Left lung (tissue), 14 donors: Measurements from ENCODE around the gene CDKN1C. TPM values are rescaled to one million over a fixed set of nuclear protein-coding genes. Genes with fewer than 3 reads are reported as not detected.

Source experiments
- ATAC-seq: fragments of 200-7000 bp; cut with Tn5 transposase; one replicate; pipeline ENCODE4 v1.9.1; 2020; ENCODE audit warnings: moderate library complexity
- DNase-seq, 4 donors: peaks; one replicate each; pipeline ENCODE4 v3.0.0-alpha.2; 2013 to 2020
- H3K27ac ChIP-seq, 2 donors: fragments of 200-600 bp; sonication (generic) in 1 of 2; one replicate each; pipeline versions ENCODE4 v1.5.0 to v1.8.0; 2020 to 2021
- H3K27me3 ChIP-seq, 2 donors: fragments of 200-600 bp; sonication (generic) in 1 of 2; one replicate each; pipeline versions ENCODE4 v1.5.0 to v1.8.0; 2020 to 2021
- H3K36me3 ChIP-seq, 2 donors: fragments of 200-600 bp; sonication (generic) in 1 of 2; one replicate each; pipeline versions ENCODE4 v1.5.0 to v1.8.0; 2020 to 2021
- H3K4me1 ChIP-seq, 2 donors: fragments of 200-600 bp; one replicate each; pipeline ENCODE4 v1.8.0; 2021
- H3K4me3 ChIP-seq, 2 donors: fragments of 200-600 bp; sonication (generic) in 1 of 2; one replicate each; pipeline versions ENCODE4 v1.5.0 to v1.8.0; 2020 to 2021; ENCODE audit warnings: mild to moderate bottlenecking in 1 of 2
- H3K9me3 ChIP-seq, 2 donors: fragments of 200-600 bp; sonication (generic) in 1 of 2; one replicate each; pipeline versions ENCODE4 v1.5.0 to v1.8.0; 2020 to 2021
- CTCF ChIP-seq, 2 donors: fragments of 200-600 bp; sonication (generic) in 1 of 2; IDR thresholded peaks; one replicate each; pipeline versions ENCODE4 v1.5.0 to v1.8.0; 2021; ENCODE audit warnings: antibody characterized with exemption in 2 of 2
- intact Hi-C, 2 donors: fragments of 100-400 bp; cut with DNase I; formaldehyde crosslinking; loops; one replicate each; pipeline versions ENCODE4 v1.11.2 to v1.14.2; 2022
- long read RNA-seq, 12 donors: library from polyadenylated mRNA in 2 of 12; unstranded in 2 of 12; transcript quantifications; one replicate each; pipeline ENCODE4 v2.0.0 and lab custom pipeline, GENCODE V29; 2019 to 2026
- polyA plus RNA-seq, 6 donors: library from polyadenylated mRNA; unstranded; fragments of 120-200 nt; gene quantifications; one replicate each; pipeline ENCODE4 v1.2.1, GENCODE V29; 2013; ENCODE audit not compliant: insufficient read length in 6 of 6
- total RNA-seq, 2 donors: library from RNA; stranded (reverse); fragmentation: NEBNext Ultra II Directional; extraction: Animal tissue kit (Norgen Biotek cat#: 25700); gene quantifications; one replicate each; pipeline ENCODE4 v1.2.1, GENCODE V29; 2021
- donor health status: DM: no; HTN: yes; CAD: no.
- donor health status: DM: no; HTN: no; CAD: no.

CDKN1C gene
- 10 to 100 TPM; 18.0 to 31.7 TPM for total RNA-seq
- 10 to 100 TPM; 52.2 to 90.1 (median 74.3) TPM for polyA plus RNA-seq
- long read RNA-seq, donor 1, transcript CDKN1C-203 (3 exons, 1,930 nt), result minor isoform, 8 of 126 reads
- long read RNA-seq, donor 1, transcript CDKN1C-204 (4 exons, 1,771 nt), result major isoform, 27 of 126 reads
- long read RNA-seq, donor 1, transcript CDKN1C-205 (2 exons, 944 nt), result minor isoform, 12 of 126 reads
- long read RNA-seq, donor 1, partial matches to known transcripts, result 65 of 126 reads
- long read RNA-seq, donor 1, other reads (novel, unspliced or antisense), result 8 of 126 reads
- long read RNA-seq, donor 2, transcript CDKN1C-205 (2 exons, 944 nt), result minor isoform, 13 of 154 reads
- long read RNA-seq, donor 2, transcript CDKN1C-203 (3 exons, 1,930 nt), result minor isoform, 16 of 154 reads
- long read RNA-seq, donor 2, transcript CDKN1C-204 (4 exons, 1,771 nt), result major isoform, 26 of 154 reads
- long read RNA-seq, donor 2, partial matches to known transcripts, result 95 of 154 reads
- long read RNA-seq, donor 2, other reads (novel, unspliced or antisense), result 0 of 154 reads
- long read RNA-seq, donor 3, transcript CDKN1C-204 (4 exons, 1,771 nt), result major isoform, 23 of 44 reads
- long read RNA-seq, donor 3, transcript CDKN1C-203 (3 exons, 1,930 nt), result minor isoform, 6 of 44 reads
- long read RNA-seq, donor 3, transcript CDKN1C-205 (2 exons, 944 nt), result minor isoform, 13 of 44 reads
- long read RNA-seq, donor 3, partial matches to known transcripts, result 0 of 44 reads
- long read RNA-seq, donor 3, other reads (novel, unspliced or antisense), result 0 of 44 reads
- long read RNA-seq, donor 4, transcript CDKN1C-205 (2 exons, 944 nt), result major isoform, 6 of 15 reads
- long read RNA-seq, donor 4, transcript CDKN1C-201 (4 exons, 1,193 nt), result major isoform, 6 of 15 reads
- long read RNA-seq, donor 4, partial matches to known transcripts, result 2 of 15 reads
- long read RNA-seq, donor 4, other reads (novel, unspliced or antisense), result 1 of 15 reads
- long read RNA-seq, donor 5, transcript CDKN1C-204 (4 exons, 1,771 nt), result major isoform, 19 of 102 reads
- long read RNA-seq, donor 5, transcript CDKN1C-203 (3 exons, 1,930 nt), result minor isoform, 8 of 102 reads
- long read RNA-seq, donor 5, transcript CDKN1C-205 (2 exons, 944 nt), result minor isoform, 11 of 102 reads
- long read RNA-seq, donor 5, partial matches to known transcripts, result 61 of 102 reads
- long read RNA-seq, donor 5, other reads (novel, unspliced or antisense), result 0 of 102 reads
- long read RNA-seq, donor 6, transcript CDKN1C-204 (4 exons, 1,771 nt), result minor isoform, 13 of 128 reads
- long read RNA-seq, donor 6, transcript CDKN1C-201 (4 exons, 1,193 nt), result minor isoform, 6 of 128 reads
- long read RNA-seq, donor 6, transcript CDKN1C-205 (2 exons, 944 nt), result minor isoform, 16 of 128 reads
- long read RNA-seq, donor 6, transcript CDKN1C-203 (3 exons, 1,930 nt), result major isoform, 18 of 128 reads
- long read RNA-seq, donor 6, partial matches to known transcripts, result 73 of 128 reads
- long read RNA-seq, donor 6, other reads (novel, unspliced or antisense), result 0 of 128 reads
- long read RNA-seq, donor 7, transcript CDKN1C-203 (3 exons, 1,930 nt), result minor isoform, 9 of 26 reads
- long read RNA-seq, donor 7, transcript CDKN1C-204 (4 exons, 1,771 nt), result major isoform, 12 of 26 reads
- long read RNA-seq, donor 7, partial matches to known transcripts, result 0 of 26 reads
- long read RNA-seq, donor 7, other reads (novel, unspliced or antisense), result 0 of 26 reads
- long read RNA-seq, donor 8, transcript CDKN1C-204 (4 exons, 1,771 nt), result major isoform, 16 of 67 reads
- long read RNA-seq, donor 8, transcript CDKN1C-203 (3 exons, 1,930 nt), result minor isoform, 9 of 67 reads
- long read RNA-seq, donor 8, partial matches to known transcripts, result 33 of 67 reads
- long read RNA-seq, donor 8, other reads (novel, unspliced or antisense), result 0 of 67 reads
- long read RNA-seq, donor 9, result 0 reads
- long read RNA-seq, donor 10, transcript CDKN1C-201 (4 exons, 1,193 nt), result major isoform, 8 of 12 reads
- long read RNA-seq, donor 10, partial matches to known transcripts, result 1 of 12 reads
- long read RNA-seq, donor 10, other reads (novel, unspliced or antisense), result 1 of 12 reads
- long read RNA-seq, donor 11, transcript CDKN1C-204 (4 exons, 1,771 nt), result major isoform, 17 of 34 reads
- long read RNA-seq, donor 11, transcript CDKN1C-203 (3 exons, 1,930 nt), result minor isoform, 8 of 34 reads
- long read RNA-seq, donor 11, transcript CDKN1C-205 (2 exons, 944 nt), result minor isoform, 7 of 34 reads
- long read RNA-seq, donor 11, partial matches to known transcripts, result 0 of 34 reads
- long read RNA-seq, donor 11, other reads (novel, unspliced or antisense), result 0 of 34 reads
- long read RNA-seq, donor 12, transcript CDKN1C-203 (3 exons, 1,930 nt), result major isoform, 12 of 35 reads
- long read RNA-seq, donor 12, transcript CDKN1C-205 (2 exons, 944 nt), result minor isoform, 9 of 35 reads
- long read RNA-seq, donor 12, transcript CDKN1C-204 (4 exons, 1,771 nt), result minor isoform, 8 of 35 reads
- long read RNA-seq, donor 12, partial matches to known transcripts, result 0 of 35 reads
- long read RNA-seq, donor 12, other reads (novel, unspliced or antisense), result 0 of 35 reads

GRCh38 chr11:2885678-2886081 lies at the start of gene CDKN1C:
CDKN1C (minus strand) TSS chr11:2885775; CDS start chr11:2885456, 319 bp downstream.
- intact Hi-C loops, result loop anchor here (5.0 kb wide), 2 partner anchors 353 to 458 kb away; no protein-coding TSS in a partner anchor
- no peak for TF ChIP-seq CTCF (IDR thresholded peaks at IDR 0.05)
- peak; percentile 87 to 95 (median 94) for DNase-seq

DNA sequence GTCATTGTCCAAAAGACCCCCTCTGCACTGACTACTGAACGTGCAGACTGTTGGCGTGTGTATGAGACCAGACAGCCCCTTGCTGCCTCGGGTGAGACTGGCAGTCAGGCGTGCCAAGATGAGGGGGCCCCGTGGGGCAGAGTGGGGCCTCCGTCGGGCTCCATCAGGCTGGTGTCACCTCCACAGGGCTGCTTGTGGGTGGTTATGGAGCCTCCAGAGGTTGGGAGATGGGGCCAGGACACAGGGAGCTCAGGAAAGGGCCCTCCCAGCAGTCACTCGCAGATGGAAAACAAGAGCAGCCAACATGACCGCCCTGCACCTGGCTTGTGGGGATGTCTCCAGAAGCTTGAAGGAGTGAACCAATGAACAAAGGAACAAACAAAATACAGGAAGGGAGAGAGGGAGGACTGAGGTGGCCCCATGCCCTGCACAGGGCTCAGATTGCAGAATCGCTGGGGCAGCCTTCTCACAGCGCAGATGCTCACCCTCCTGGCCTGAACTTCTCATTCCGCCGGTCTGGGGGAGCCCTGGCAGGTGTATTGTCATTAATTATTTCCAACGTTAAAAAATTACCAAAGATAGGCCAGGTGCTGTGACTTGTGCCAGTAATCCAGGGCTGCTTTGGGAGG lies 49.1 kb upstream of the CDKN1C start:
- H3K27ac ChIP-seq, result no peak overlapping the region
- intact Hi-C loops, result no loop called here
- ATAC-seq, result no peak
- peak in 1 of 4 donors; percentile 53 for DNase-seq
- H3K9me3 ChIP-seq, result peaks cover 0 to 10% of the 10 kb centered on the region in 2 donors
- peaks cover 0 to 15% of the 10 kb centered on the region in 2 donors for H3K27me3 ChIP-seq
- no peaks in the 10 kb centered on the region for H3K36me3 ChIP-seq
- H3K4me1 ChIP-seq, result peaks cover 0 to 36% of the 10 kb centered on the region in 2 donors
- no peak for TF ChIP-seq CTCF (IDR thresholded peaks at IDR 0.05)
- H3K4me3 ChIP-seq, result no peak overlapping the region

More at GRCh38 chr11:2885678-2886081, at the start of gene CDKN1C:
- Histone ChIP-seq H3K9me3 (no peaks in the 10 kb centered on the region), H3K36me3 (no peaks in the 10 kb centered on the region), H3K4me3 (peak within 1 kb of the TSS; percentile 60 to 75), H3K4me1 (peaks cover under 1 to 37% of the 10 kb centered on the region in 2 donors), H3K27me3 (peaks cover 0 to 62% of the 10 kb centered on the region in 2 donors), H3K27ac (peak within 1 kb of the TSS; percentile 67 to 75)
- ATAC-seq, result peak; percentile 85

- ATAC-seq, result no peak
- TF ChIP-seq CTCF (IDR thresholded peaks at IDR 0.05), result no peak
- Histone ChIP-seq H3K27me3 (peaks cover 0 to 22% of the 10 kb centered on the region in 2 donors), H3K36me3 (no peaks in the 10 kb centered on the region), H3K27ac (no peak overlapping the region), H3K4me1 (peaks cover 0 to 43% of the 10 kb centered on the region in 2 donors), H3K9me3 (peaks cover 0 to 8% of the 10 kb centered on the region in 2 donors), H3K4me3 (no peak overlapping the region)
- no peak for DNase-seq
- intact Hi-C loops, result no loop called here
Measured at GRCh38 chr11:2934021-2934550, 48.5 kb upstream of the CDKN1C start.
